HUES6 (cell line): ENCODE results near the gene KLK3.
"Not testable (repeated sequence)": the region's sequence is repeated elsewhere in the genome, so short reads cannot be mapped to it uniquely, and the experiment has no call there.

Source experiments
- H3K27ac ChIP-seq: 2 replicates; pipeline ENCODE4 v1.7.0; 2013; ENCODE audit warnings: low read depth, mild to moderate bottlenecking, low read length, inconsistent platforms
- H3K27me3 ChIP-seq: 2 replicates; pipeline ENCODE4 v1.6.1; 2013; ENCODE audit warnings: low read length; ENCODE audit not compliant: control insufficient read depth, insufficient read depth
- H3K36me3 ChIP-seq: 2 replicates; pipeline ENCODE4 v1.6.1; 2013; ENCODE audit warnings: low read length; ENCODE audit not compliant: control insufficient read depth, insufficient read depth
- H3K4me1 ChIP-seq: 2 replicates; pipeline ENCODE4 v1.6.1; 2013; ENCODE audit warnings: low read length; ENCODE audit not compliant: control insufficient read depth, insufficient read depth
- H3K4me3 ChIP-seq: 2 replicates; pipeline ENCODE4 v1.5.1; 2013; ENCODE audit warnings: low read depth, low read length
- H3K9ac ChIP-seq: one replicate; pipeline ENCODE4 v1.6.1; 2013; ENCODE audit warnings: mild to moderate bottlenecking, low read length
- H3K9me3 ChIP-seq: 2 replicates; pipeline ENCODE4 v1.6.1; 2013; ENCODE audit warnings: low read depth, low read length; ENCODE audit not compliant: control insufficient read depth, insufficient read depth

Gene KLK3

DNA sequence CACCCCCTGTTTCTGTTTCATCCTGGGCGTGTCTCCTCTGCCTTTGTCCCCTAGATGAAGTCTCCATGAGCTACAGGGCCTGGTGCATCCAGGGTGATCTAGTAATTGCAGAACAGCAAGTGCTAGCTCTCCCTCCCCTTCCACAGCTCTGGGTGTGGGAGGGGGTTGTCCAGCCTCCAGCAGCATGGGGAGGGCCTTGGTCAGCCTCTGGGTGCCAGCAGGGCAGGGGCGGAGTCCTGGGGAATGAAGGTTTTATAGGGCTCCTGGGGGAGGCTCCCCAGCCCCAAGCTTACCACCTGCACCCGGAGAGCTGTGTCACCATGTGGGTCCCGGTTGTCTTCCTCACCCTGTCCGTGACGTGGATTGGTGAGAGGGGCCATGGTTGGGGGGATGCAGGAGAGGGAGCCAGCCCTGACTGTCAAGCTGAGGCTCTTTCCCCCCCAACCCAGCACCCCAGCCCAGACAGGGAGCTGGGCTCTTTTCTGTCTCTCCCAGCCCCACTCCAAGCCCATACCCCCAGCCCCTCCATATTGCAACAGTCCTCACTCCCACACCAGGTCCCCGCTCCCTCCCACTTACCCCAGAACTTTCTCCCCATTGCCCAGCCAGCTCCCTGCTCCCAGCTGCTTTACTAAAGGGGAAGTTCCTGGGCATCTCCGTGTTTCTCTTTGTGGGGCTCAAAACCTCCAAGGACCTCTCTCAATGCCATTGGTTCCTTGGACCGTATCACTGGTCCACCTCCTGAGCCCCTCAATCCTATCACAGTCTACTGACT, at the start of gene KLK3:
TSS of gene KLK3 (plus strand) at position 280 of the 775 bp plus-strand sequence. CDS start at position 321, 41 bp downstream.
- Histone ChIP-seq H3K9me3 (no peaks in the 10 kb centered on the region), H3K4me1 (peaks cover 11% of the 10 kb centered on the region; the same call in 1 of the 2 replicates), H3K27me3 (peaks cover 86% of the 10 kb centered on the region), H3K9ac (no peak within 1 kb of the TSS), H3K36me3 (no peaks in the 10 kb centered on the region), H3K4me3 (no peak within 1 kb of the TSS), H3K27ac (no peak within 1 kb of the TSS)

DNA sequence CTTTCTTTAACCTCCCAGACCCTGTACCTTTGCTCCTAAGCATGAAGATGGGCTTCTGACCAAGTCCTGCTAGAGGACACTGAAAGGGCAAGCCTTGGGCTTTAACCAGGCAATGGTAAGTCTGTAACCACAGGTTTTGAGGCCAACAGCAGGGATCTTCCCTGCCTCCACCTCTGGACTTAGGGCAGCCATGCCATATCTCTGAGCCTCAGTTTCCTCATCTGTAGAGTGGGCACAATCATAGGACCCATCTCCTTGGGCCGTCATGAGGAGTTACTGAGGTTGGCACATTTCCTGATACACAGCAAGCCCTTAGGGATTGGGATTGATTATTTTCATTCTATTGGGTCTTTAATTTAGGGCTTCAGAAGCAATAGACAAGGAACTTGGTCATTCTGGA, 45.9 kb upstream of the KLK3 start:
- Histone ChIP-seq H3K4me3 (no peak overlapping the region), H3K27ac (no peak overlapping the region), H3K36me3 (0 out of 2 replicates have a peak, but pooled peaks cover 2% of the 10 kb centered on the region), H3K27me3 (peaks cover 42% of the 10 kb centered on the region), H3K9me3 (no peaks in the 10 kb centered on the region), H3K4me1 (no peaks in the 10 kb centered on the region), H3K9ac (no peak overlapping the region)

- H3K9ac ChIP-seq, H3K9me3 ChIP-seq, H3K27ac ChIP-seq, H3K36me3 ChIP-seq, H3K4me3 ChIP-seq, H3K4me1 ChIP-seq: not testable (repeated sequence)
- peaks cover 66% of the 10 kb centered on the region for H3K27me3 ChIP-seq
Observed at GRCh38 chr19:50811622-50812238, 43.0 kb upstream of the KLK3 start.

- H3K9me3 ChIP-seq, result no peaks in the 10 kb centered on the region
- no peaks in the 10 kb centered on the region for H3K36me3 ChIP-seq
- peaks cover 72% of the 10 kb centered on the region for H3K27me3 ChIP-seq
- H3K27ac ChIP-seq, result no peak overlapping the region
- H3K4me3 ChIP-seq, result no peak overlapping the region
- H3K9ac ChIP-seq, result no peak overlapping the region
- H3K4me1 ChIP-seq, result peaks cover 2% of the 10 kb centered on the region; the same call in 1 of the 2 replicates
Observed at GRCh38 chr19:50812474-50812873, 42.2 kb upstream of the KLK3 start.

GRCh38 chr19:50814883-50815282, 39.8 kb upstream of the KLK3 start:
- peaks cover 79% of the 10 kb centered on the region for H3K27me3 ChIP-seq
- peaks cover 13% of the 10 kb centered on the region for H3K4me1 ChIP-seq
- no peak overlapping the region for H3K4me3 ChIP-seq

GRCh38 chr19:50815439-50815838, 39.3 kb upstream of the KLK3 start:
- H3K4me3 ChIP-seq, result no peak overlapping the region
- peaks cover 19% of the 10 kb centered on the region for H3K4me1 ChIP-seq
- no peak overlapping the region for H3K9ac ChIP-seq
- H3K27ac ChIP-seq, result no peak overlapping the region
- no peaks in the 10 kb centered on the region for H3K9me3 ChIP-seq
- H3K27me3 ChIP-seq, result peaks cover 81% of the 10 kb centered on the region
- no peaks in the 10 kb centered on the region for H3K36me3 ChIP-seq

More at GRCh38 chr19:50814883-50815282, 39.8 kb upstream of the KLK3 start:
- Histone ChIP-seq H3K27ac (no peak overlapping the region), H3K9me3 (no peaks in the 10 kb centered on the region), H3K36me3 (no peaks in the 10 kb centered on the region), H3K9ac (no peak overlapping the region)

DNA sequence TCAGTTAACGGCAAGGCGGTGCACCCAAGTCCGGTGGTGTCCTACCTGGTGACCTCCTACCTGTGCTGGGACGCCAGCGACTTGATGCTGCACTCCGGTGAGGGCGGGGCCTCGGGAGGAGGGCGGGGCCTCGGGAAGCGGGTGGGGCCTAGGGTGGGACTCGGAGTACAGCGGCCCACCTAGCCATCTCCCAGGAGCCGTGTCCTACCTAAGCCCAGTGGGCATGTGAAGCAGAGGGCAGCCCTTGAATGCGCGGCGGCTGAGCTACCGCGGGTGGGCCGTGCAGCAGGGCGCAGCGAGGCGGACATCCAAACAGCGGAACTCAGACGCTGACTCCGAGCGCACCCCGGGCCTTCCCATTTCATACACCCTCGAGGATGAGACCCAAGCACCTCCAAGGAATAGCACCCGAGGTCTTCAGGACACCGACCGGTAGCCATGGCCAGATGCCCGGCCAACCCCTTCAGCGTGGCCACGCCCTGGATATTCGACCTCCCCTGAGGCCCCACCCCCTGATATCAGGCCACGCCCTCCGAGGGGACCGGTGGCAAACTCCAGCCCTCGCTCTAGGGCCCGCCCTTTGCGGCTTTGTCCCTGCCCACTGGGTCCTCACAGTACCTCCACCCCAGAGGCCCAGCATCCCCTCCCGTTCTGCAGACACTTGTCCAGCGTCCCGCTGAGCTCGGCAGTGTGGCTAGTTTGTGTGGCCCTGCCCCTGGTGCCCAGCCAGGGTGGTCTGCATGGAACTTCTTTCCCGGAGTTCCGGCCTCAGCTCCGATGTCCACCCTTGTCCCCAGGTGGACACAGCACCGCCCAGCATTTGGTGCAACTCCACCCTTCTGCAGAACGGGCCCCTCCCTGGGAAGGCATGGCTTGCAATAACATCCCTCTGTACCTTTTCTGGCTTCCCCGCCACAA, 36.5 kb upstream of the KLK3 start:
- Histone ChIP-seq H3K27ac (no peak overlapping the region), H3K9ac (no peak overlapping the region), H3K36me3 (no peaks in the 10 kb centered on the region), H3K27me3 (peaks cover 84% of the 10 kb centered on the region), H3K9me3 (no peaks in the 10 kb centered on the region), H3K4me3 (peak overlapping the region; percentile 93), H3K4me1 (peaks cover 31% of the 10 kb centered on the region)

- Histone ChIP-seq H3K4me3 (peak overlapping the region; percentile 93; the same call in 1 of the 2 replicates), H3K36me3 (no peaks in the 10 kb centered on the region), H3K27me3 (peaks cover 90% of the 10 kb centered on the region), H3K9ac (no peak overlapping the region), H3K4me1 (peaks cover 31% of the 10 kb centered on the region), H3K9me3 (no peaks in the 10 kb centered on the region), H3K27ac (no peak overlapping the region)
Observed at GRCh38 chr19:50818859-50819472, 35.7 kb upstream of the KLK3 start.

- Histone ChIP-seq H3K4me3 (peak overlapping the region; percentile 54), H3K9ac (no peak overlapping the region), H3K9me3 (no peaks in the 10 kb centered on the region), H3K27ac (no peak overlapping the region), H3K4me1 (peaks cover 31% of the 10 kb centered on the region), H3K27me3 (peaks cover 93% of the 10 kb centered on the region), H3K36me3 (no peaks in the 10 kb centered on the region)
Observed at GRCh38 chr19:50819636-50820035, 35.1 kb upstream of the KLK3 start.

DNA sequence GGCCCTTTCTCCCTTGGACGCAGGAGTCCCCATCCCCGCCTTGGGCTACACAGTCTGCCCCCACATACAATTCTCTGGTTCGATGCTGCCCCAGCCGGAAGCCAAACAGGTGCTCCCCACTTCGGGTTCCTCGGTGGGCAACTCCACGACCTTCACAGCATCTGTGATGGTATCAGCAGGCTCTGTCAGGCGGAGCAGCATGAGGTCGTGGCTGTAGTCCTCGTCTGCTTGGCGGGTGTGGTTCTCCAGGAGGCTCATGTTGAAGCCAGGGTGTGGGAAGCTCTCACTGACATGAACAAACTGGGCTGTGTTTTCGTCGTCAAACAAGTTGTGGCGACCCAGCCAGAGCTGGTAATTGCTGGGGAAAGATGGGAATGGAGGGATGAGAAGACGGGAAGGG, 34.6 kb upstream of the KLK3 start:
- H3K9me3 ChIP-seq, result no peaks in the 10 kb centered on the region
- no peak overlapping the region for H3K27ac ChIP-seq
- peak overlapping the region; percentile 54 for H3K4me3 ChIP-seq
- H3K27me3 ChIP-seq, result peaks cover 90% of the 10 kb centered on the region
- peaks cover 31% of the 10 kb centered on the region for H3K4me1 ChIP-seq
- no peaks in the 10 kb centered on the region for H3K36me3 ChIP-seq
- no peak overlapping the region for H3K9ac ChIP-seq
